D721Med (cell line): ENCODE measurements around the gene EGFLAM.

ENCODE experiments used
- DNase-seq: peaks from one replicate; pipeline ENCODE4 v3.0.0; 2011; ENCODE audit warnings: low spot score; ENCODE audit not compliant: insufficient read length
- FAIRE-seq: peaks from 2 replicates; lab custom pipeline; 2011; peaks lifted over from hg19 to GRCh38; lab: Jason Lieb, UNC
- CTCF ChIP-seq: IDR thresholded peaks from 2 replicates; pipeline ENCODE4 v1.5.1; 2012; ENCODE audit warnings: mild to moderate bottlenecking, control low read depth; ENCODE audit not compliant: insufficient read depth; ENCODE audit errors: missing control alignments

The EGFLAM gene

GRCh38 chr5:38228914-38229313 is 29.4 kb upstream of the EGFLAM start:
- FAIRE-seq: no peak
- no peak for DNase-seq
- no peak for TF ChIP-seq CTCF

GRCh38 chr5:38234737-38235136 is 23.6 kb upstream of the EGFLAM start:
- no peak for TF ChIP-seq CTCF
- DNase-seq: no peak
- no peak for FAIRE-seq

- no peak for DNase-seq
- no peak for TF ChIP-seq CTCF
- no peak for FAIRE-seq
These were observed 20.7 kb upstream of the EGFLAM start for GRCh38 chr5:38237681-38238080.

- DNase-seq: no peak
- no peak for FAIRE-seq
- no peak for TF ChIP-seq CTCF
These were observed 18.1 kb upstream of the EGFLAM start for GRCh38 chr5:38240212-38240611.

- DNase-seq (no peak), FAIRE-seq (no peak)
- TF ChIP-seq CTCF: no peak
These were observed 16.7 kb upstream of the EGFLAM start for GRCh38 chr5:38241655-38242054.

- DNase-seq: no peak
- no peak for TF ChIP-seq CTCF
- no peak for FAIRE-seq
These were observed 13.1 kb upstream of the EGFLAM start for GRCh38 chr5:38245307-38245706.

- DNase-seq (no peak), FAIRE-seq (no peak)
- TF ChIP-seq CTCF: no peak
These were observed 9.1 kb upstream of the EGFLAM start for GRCh38 chr5:38249301-38249700.
